HUDEP-2 (cell line): ENCODE results near the gene KANSL3.
A peak's percentile ranks its signal among the peaks of the same experiment; 100 is the strongest.

Experiments used
- DNase-seq, 76 experiments: peaks; one replicate each; lab custom pipeline; 2025; ENCODE audit not compliant: unreplicated experiment in 76 of 76; lab: John Stamatoyannopoulos, UW

Gene KANSL3

GRCh38 chr2:96608469-96609455 is 29.4 kb downstream of the KANSL3 start:
- no peak for DNase-seq

DNA sequence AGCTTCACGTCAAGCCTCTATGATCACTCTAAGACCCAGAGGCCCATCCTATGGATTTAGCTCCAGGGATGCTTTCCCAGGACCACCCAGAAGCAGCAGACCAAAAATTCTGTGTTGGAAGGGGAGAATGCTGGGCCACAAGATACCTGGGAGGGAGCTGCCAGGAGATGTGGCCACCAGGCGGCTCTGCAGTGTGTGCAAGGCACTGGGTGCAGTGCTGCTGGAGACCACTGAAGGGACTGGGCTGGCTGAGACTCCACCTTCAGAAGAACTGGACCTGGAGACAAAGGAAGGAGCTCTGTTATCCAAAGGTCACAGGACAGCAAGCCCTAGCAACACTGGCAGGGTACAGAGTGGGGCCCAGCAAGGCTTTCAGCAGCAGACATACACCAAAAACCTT is 34.0 kb downstream of the KANSL3 start:
- peak in 7 of 76 experiments; percentile 4 to 23 (median 11) for DNase-seq

DNA sequence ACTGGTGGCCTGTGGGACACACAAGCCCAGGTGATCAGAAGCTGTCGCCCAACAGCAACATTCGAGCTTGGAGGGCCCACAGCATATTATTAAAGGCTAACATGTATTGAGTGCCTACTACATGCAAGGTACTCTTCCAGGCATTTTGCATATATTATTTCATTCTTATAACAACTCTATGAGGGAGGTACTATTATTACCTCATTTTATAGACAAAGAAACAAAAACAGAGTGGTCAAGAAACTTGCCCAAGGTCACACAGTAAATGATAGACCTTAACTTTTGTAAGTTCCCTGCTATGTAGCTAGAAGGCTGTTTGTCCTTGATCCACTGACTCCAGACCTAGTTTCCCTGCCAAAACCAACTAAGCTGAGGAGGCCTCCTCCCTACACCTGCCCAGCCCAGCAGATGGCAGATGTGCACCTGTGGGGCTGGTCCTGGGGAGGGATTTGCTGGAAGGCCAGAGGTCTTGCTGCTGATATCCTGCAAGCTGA is 35.7 kb downstream of the KANSL3 start:
- no peak for DNase-seq

DNA sequence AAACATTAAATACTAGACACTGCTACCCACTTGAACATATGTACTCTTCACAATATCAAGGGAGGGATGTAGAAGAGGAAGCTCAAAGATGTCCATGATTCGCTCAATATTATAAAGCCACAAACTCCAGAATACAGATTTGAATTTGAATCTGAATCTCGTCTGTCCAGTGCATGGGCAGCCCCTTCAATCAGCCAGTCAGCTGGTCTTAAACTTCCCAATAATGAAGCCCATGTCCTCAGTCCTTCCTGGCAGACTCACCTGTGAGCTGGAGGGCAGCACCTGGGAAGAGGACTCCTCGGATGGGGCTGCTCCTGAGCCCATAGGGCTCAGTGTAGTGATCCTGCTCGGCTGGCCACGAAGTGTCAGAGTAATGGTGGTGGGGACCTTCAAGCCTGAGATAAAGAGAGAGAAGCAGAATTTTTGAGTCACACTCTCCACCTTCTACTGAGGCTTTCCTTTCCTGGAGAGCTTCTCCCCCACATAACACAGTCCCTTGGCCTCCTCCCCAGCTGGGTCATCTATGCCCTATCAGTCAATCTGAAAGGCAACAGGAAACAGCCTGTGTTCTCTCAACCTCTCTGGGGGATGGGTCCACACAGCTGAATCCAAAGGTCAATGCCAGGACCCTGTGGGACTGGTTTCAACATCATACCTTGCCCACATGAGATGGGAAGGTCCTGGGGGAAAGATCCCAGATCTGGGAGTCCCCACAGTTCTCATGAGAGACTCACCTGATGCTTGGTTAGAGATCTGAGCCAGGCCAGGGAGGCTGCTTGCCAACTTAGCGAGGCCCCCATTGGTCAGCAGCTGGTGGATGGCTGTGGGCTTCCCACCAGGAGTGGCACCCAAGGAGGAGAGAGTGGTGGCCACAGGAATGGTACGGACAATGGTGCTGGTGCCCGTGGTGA is 36.5 kb downstream of the KANSL3 start:
- peak in 18 of 76 experiments; percentile 2 to 67 (median 23) for DNase-seq

- DNase-seq = no peak
Observed at GRCh38 chr2:96599941-96600340, 38.2 kb downstream of the KANSL3 start.

DNA sequence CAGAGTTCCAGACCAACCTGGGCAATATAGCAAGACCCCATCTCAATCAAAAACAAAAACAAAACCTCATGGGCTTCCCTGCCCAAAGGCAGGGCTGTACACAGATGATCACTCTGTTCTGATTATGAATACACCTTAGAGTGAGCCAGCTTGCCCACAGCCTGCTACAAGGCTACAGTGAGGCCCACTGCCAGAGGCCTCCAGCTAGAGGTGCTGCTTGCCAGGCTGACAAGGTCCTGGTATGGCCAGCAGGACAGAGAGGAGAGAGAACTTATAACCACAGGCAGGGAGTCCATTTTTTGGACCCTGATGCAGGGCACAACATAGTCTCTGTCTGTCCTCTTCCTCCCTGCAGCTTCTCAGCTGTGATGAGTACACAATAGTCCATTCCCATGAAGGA is 41.5 kb downstream of the KANSL3 start:
- DNase-seq = no peak

GRCh38 chr2:96594691-96595152 is 43.4 kb downstream of the KANSL3 start:
- no peak for DNase-seq

DNA sequence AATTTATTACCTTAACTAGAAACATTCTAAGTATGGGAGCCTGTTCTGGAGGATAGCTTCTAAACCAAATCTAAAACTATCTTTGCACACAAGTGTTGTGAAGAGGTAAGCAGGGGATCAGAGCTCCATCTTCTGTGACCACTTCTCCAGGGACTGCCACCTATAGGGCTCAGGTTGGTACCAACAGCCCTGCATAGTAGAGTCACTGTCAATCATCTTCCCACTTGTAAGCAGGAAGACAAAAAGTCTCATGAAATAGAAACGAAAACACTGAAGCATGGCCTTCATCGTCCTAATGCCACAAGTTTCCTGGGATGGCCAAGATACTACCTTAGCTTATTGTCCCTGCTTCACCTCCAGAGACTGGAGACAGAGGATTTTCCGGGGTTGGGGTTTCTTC is 43.8 kb downstream of the KANSL3 start:
- DNase-seq = no peak

- DNase-seq = no peak
Observed at GRCh38 chr2:96591494-96591893, 46.6 kb downstream of the KANSL3 start.

DNA sequence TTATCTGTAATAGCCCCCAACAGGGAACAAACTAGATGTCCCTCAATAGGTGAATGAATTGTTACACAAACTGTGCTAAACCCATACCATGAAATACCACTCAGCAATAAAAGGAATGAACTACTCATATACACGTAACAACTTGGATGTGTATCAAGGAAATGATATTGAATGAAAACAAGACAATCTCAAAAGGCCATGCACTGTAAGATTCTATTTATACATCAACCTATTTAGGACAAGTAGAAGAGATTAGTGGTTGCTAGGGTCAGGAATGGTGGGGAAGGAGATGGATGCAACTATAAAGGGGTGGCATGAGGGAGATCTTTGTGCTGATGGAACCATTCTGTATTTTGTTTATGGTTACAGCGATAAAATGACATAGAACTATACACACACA is 47.1 kb downstream of the KANSL3 start:
- DNase-seq = no peak

DNA sequence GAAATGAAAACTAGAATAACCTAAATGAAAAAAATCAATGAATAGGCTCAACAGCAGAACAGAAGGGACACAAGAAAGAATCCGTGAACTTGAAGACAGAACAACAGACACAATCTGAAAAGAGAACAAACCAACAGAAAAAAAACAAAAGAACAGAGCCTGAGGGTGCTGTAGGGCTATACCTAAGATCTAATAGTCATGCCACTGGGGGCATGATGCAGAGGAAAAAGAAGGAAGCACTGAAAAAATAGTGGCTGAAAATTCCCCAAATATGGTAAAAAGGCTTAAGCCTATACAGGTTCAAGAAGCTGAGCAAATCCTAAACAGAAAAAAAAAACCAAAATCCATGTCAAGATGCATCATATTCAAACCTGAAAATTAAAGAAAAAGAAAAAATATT is 50.3 kb downstream of the KANSL3 start:
- no peak for DNase-seq

GRCh38 chr2:96584017-96584416 is 54.1 kb downstream of the KANSL3 start:
- no peak for DNase-seq

- DNase-seq = no peak
Observed at GRCh38 chr2:96580771-96581170, 57.3 kb downstream of the KANSL3 start.

- DNase-seq = no peak
Observed at GRCh38 chr2:96579422-96579821, 58.7 kb downstream of the KANSL3 start.

GRCh38 chr2:96578731-96579130 is 59.4 kb downstream of the KANSL3 start:
- no peak for DNase-seq

DNA sequence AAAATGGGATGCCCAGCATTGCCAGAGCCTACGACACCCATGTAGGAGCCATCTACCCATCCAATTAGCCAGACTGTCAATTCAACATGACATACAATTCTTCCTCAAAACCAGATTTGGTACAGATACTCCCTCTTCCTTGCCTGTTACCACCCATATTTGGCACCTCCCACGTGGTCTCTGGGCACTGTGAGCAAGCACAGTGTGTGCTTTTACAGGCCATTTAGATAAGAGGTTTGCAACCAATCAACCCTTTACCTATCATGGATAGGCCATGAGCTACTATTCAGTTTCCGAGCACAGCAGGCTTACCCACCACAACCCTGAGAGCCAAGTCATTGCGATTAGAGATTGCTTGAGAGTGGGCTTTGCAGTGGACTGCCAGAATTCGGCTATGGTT is 60.6 kb downstream of the KANSL3 start:
- peak in 22 of 76 experiments; percentile 1 to 37 (median 7) for DNase-seq

GRCh38 chr2:96575785-96576456 is 62.2 kb downstream of the KANSL3 start:
- no peak for DNase-seq

GRCh38 chr2:96574364-96574763 is 63.7 kb downstream of the KANSL3 start:
- peak in 2 of 76 experiments; percentile 6 to 9 for DNase-seq

DNA sequence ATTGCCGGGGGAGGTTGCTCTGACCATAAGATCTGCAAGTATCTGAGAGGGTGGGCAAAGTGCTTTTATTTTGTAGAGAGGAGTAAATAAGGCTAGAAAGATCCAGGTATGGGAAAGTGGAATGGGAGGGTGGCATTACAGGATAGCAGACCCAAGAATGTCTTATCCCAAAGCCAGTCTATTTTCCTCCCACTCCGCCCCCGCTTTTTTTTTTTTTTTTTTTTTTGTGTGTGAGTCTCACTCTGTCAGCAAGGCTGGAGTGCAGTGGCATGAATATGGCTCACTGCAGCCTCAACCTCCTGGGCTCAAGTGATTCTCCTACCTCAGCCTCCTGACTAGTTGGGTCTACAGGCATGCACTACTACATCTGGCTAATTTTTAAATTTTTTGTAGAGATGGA is 70.0 kb downstream of the KANSL3 start:
- no peak for DNase-seq

- no peak for DNase-seq
Observed at GRCh38 chr2:96565111-96565510, 73.0 kb downstream of the KANSL3 start.
